ENCODE data around the gene ANP32A. TPM values are rescaled to one million over a fixed set of nuclear protein-coding genes. Genes with fewer than 3 reads are reported as not detected.

ANP32A gene
- total and polyA plus RNA-seq, 9 of the 15 experiments (the other 6 are each of a cell fraction or from before 2014, with no cell fraction given) = 13.2 to 656 (median 210) TPM

- peak; percentile 35 for TF ChIP-seq MYC (IDR thresholded peaks at IDR 0.05; ENCODE audit: low read depth, low read length)
- no peak for TF ChIP-seq MYC (CRISPR knock-in tag; IDR thresholded peaks at IDR 0.05; ENCODE audit: borderline replicate concordance, low read depth)
- TF ChIP-seq, protein P1, sequence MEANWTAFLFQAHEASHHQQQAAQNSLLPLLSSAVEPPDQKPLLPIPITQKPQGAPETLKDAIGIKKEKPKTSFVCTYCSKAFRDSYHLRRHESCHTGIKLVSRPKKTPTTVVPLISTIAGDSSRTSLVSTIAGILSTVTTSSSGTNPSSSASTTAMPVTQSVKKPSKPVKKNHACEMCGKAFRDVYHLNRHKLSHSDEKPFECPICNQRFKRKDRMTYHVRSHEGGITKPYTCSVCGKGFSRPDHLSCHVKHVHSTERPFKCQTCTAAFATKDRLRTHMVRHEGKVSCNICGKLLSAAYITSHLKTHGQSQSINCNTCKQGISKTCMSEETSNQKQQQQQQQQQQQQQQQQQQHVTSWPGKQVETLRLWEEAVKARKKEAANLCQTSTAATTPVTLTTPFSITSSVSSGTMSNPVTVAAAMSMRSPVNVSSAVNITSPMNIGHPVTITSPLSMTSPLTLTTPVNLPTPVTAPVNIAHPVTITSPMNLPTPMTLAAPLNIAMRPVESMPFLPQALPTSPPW (CRISPR knock-in tag; IDR thresholded peaks at IDR 0.05) = peak; percentile 81; the same call in 1 of the 2 replicates
- TF ChIP-seq ZFX (CRISPR knock-in tag; IDR thresholded peaks at IDR 0.05) = peak; percentile 28
- TF ChIP-seq NR2C2 (CRISPR knock-in tag; IDR thresholded peaks at IDR 0.05) = no peak
- TF ChIP-seq NR2C2 (tag; IDR thresholded peaks at IDR 0.05) = peak; percentile 15; the same call in 1 of the 2 replicates
- peak; percentile 94 for TF ChIP-seq ZNF263 (CRISPR knock-in tag; IDR thresholded peaks at IDR 0.05; ENCODE audit: borderline replicate concordance)
- TF ChIP-seq XRCC4 (IDR thresholded peaks at IDR 0.05; ENCODE audit: extremely low read depth, insufficient read depth, insufficient read length) = no peak
- TF ChIP-seq EHMT2 (IDR thresholded peaks at IDR 0.05) = no peak
- TF ChIP-seq ZNF740 (CRISPR knock-in tag; IDR thresholded peaks at IDR 0.05) = peak; percentile 98
- TF ChIP-seq ZNF740 (tag; IDR thresholded peaks at IDR 0.05) = peak in 1 of 2 experiments; percentile 97; a peak in 2 of 4 replicates
- TF ChIP-seq BHLHE40 (IDR thresholded peaks at IDR 0.05; ENCODE audit: low read length) = peak; percentile 58; the same call in 1 of the 2 replicates
- TF ChIP-seq ILF3 (IDR thresholded peaks at IDR 0.05; ENCODE audit: borderline replicate concordance) = no peak
- no peak for TF ChIP-seq BMI1 (IDR thresholded peaks at IDR 0.05; ENCODE audit: low read length)
- no peak for TF ChIP-seq SNRNP70 (optimal IDR thresholded peaks at IDR 0.05; ENCODE audit: low read depth, low read length)
- TF ChIP-seq CXXC5 (CRISPR knock-in tag; IDR thresholded peaks at IDR 0.05) = peak; percentile 10
- no peak for TF ChIP-seq ZNF175 (CRISPR knock-in tag; IDR thresholded peaks at IDR 0.05; ENCODE audit: low read depth)
- peak; percentile 43 for TF ChIP-seq KDM5B (IDR thresholded peaks at IDR 0.05; ENCODE audit: insufficient replicate concordance, low read depth, low read length)
- TF ChIP-seq ZBTB26 (CRISPR knock-in tag; IDR thresholded peaks at IDR 0.05) = no peak
- peak; percentile 59; the same call in 1 of the 2 replicates for TF ChIP-seq EGR1 (conservative IDR thresholded peaks at IDR 0.05)
- 0 out of 2 replicates have a peak, but pooled peaks have one; percentile 23 for TF ChIP-seq SRSF3 (IDR thresholded peaks at IDR 0.05; ENCODE audit: insufficient read depth, low read length)
- TF ChIP-seq, protein P2, sequence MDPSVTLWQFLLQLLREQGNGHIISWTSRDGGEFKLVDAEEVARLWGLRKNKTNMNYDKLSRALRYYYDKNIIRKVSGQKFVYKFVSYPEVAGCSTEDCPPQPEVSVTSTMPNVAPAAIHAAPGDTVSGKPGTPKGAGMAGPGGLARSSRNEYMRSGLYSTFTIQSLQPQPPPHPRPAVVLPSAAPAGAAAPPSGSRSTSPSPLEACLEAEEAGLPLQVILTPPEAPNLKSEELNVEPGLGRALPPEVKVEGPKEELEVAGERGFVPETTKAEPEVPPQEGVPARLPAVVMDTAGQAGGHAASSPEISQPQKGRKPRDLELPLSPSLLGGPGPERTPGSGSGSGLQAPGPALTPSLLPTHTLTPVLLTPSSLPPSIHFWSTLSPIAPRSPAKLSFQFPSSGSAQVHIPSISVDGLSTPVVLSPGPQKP (CRISPR knock-in tag; IDR thresholded peaks at IDR 0.05) = no peak
Measured at GRCh38 chr15:68817304-68818065, 3.2 kb downstream of the ANP32A start (continued).

Data from K562 (cell line).